Measurements from ENCODE around the gene SLIT1.

SLIT1 gene

DNA sequence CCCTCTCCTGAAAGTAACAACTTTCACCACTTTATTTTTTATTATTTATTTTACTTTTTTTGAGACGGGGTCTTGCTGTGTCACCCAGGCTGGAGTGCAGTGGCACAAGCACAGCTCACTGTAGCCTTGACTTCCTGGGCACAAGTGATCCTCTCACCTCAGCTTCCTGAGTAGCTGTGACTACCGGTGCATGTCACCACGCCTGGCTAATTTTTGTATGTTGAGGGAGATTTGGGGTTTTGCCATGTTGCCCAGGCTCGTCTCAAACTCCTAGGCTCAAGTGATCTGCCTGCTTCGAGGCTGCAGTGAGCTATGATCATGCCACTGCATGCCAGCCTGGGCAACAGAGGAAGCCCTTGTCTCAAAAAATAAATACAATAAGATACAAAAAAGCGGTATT lies 14.9 kb upstream of the SLIT1 start:
- DNase-seq: no peak

DNA sequence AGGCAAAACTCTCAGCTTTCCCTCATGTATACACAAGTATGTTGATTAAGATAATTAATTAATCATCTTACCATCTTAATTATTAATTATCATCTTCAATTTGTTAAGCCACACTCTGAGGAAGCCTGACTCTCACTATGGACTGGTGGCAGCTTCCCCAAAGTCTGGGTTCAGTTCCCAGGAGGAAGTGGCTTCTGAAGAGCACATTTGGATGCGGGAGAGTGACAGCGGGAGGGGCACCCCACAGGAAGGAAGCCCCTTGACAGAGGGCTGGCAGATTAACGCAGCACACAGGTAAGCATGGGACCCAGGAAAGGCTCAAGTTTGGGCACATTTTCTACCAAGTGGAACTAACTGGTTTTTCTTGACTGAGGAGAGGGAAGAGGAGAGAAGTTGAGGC lies 13.4 kb upstream of the SLIT1 start:
- no peak for DNase-seq

DNA sequence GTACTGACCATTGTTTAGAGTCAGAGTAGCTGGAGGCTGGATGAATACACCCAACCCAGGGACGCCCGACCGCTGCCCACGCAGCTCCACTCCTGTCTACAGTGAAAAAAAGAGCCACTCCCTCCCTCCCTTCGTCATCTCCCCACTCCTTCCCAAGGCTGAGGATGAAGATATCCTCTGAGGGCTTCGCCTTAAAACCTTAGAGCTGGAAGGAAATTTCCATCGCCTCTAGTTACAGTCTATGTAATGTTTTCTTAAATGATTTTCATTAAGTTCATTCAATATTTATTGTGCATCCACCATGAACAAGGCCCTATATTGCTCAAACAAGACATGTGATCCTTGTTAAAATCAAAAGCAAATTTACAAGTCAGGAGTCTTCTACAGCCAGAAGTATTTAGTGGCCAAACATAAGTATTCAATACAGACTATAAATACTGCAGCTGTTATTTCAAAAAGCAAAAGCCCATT lies 11.3 kb upstream of the SLIT1 start:
- no peak for DNase-seq

DNA sequence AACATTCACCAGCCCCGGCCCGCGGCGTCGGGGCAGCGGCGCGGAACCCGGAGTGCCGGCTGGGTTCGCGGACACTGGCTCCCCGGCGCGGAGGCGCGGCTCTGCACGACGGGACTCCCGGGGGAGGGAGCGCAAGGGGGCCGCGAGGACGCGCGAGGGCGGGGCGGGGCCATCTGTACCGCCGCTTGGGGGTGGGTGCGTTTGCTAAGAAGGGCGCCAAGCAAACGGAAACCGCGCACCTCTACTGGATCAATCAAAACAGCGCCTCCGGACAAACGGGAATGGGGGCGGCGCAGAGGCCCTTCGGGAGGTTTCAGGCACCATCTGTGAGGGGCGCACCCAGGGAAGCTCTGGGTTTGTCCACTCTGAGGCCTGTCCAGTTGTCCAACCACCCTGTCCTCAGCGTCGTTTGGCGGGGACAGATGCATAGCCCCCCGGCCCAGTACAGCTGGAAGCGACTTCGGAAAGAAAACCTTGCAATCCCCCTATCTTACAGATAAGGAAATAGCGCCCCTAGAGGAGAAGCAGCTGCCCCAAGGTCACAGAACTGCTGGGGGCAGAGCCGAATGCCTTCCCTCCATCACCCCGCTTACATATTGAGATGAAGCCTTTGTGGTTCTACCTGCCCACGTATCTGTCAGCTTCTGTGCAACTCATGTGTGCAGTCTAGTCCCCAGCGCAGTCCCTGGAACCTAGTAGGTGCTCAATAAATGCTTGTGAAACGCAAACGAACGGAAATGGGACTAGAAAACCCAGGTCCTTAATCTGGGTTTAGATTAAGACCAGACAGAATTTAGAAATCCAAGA lies 10.7 kb upstream of the SLIT1 start:
- no peak for DNase-seq

DNA sequence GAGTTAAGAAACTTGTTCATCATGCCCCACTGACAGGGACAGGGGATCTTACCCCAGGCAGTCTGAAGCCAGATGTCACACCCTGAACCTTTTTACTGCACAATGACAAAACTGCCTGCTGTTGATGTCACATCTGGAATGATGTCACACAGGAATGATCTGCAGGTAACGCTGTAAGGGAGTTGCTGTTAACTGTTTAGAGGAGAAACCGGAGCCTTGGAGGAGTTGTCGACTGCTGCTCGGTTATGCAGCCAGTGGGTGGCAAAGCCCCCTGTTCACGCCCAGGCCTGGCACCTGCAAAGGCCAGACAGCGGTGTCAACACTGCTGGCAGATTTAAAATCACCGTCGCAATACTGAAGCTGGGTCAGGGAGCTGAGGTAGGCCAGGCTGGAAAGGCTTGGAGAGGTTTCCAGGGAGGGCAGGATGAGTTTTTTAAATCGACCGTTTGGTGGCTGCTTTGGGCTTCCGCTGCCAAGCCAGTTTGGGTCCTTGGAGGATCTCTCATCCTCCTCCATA lies 10.0 kb upstream of the SLIT1 start:
- no peak for DNase-seq

DNA sequence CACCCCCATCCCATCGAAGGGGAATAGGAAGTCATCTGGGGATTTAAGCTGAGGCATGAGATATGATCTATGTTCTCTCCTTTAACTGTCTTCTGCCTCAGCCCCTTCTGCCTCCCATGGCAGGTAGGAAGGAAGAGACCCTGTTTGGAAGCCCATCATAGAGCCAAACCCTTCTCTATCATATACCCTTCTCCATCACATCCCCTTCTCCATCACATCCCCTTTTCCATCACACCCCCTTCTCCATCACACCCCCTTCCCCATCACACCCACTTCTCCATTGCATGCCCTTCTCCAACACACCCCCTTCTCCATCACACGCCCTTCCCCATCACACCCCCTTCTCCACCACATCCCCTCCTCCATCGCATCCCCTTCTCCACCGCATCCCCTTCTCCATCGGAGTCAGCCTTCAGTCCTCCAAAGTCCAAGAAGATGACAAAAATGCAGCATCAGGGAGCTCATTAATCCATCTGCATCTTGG lies 7.2 kb upstream of the SLIT1 start:
- DNase-seq: no peak

DNA sequence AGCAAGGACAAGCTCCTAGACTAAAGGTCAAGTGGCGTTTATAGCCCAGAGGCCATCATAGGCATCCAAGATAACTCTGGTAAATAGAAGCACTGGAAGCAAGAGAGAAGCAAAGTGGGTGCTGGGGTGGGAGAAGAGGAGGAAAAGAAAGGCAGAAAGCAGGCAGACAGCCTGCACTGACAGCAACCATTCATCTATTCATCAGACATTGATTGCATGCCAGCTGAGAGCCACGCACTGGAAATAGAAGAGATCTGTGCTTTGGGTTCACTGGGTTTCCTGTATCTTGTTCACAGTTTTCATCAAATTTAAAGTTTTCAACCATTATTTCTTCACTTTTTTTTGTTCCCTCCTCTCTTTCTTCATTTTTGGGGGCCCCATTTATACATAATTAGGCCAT lies 4.7 kb upstream of the SLIT1 start:
- no peak for DNase-seq

DNA sequence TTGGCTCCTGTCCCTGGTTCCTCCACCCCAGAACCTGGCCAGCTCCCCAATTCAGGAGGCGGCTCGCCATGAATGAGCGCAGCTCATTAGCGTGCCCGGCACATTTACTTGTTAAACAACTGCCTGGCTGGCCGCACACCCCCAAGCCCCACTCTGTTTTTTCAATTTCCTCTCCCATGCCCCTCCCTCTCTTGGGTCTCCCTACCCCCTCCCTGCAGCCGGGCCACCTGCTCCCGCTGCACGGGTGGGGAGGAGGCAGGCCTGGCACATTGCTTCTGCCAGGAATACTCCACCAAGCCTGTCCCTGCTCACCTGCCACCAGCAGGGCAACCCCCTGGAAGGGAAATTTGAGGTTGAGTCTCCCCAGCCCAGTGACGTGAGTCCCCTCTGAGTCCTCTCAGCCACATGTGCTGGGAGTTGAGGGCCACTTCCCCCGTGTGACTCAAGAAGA lies 2.5 kb upstream of the SLIT1 start:
- DNase-seq: no peak

DNA sequence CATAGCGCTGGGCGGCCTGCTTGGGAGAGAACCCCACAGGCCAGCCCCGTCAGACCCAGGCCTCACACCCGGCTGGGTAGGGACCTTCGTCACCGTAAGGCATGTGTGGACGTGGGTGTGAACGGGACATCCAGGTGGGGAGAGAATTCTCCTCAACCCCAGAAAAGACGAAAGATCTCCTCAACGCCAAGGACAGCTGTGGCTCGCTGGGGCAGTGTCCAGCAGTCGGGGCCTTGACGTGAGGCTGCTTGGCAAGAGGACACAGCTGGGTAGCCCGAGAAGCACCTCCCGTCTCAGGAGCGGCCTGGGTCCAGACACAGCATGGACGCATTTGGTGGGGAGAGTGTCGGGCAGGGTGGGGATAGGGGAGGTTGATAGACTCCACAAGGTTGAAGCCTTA lies 1.2 kb upstream of the SLIT1 start:
- DNase-seq: no peak

DNA sequence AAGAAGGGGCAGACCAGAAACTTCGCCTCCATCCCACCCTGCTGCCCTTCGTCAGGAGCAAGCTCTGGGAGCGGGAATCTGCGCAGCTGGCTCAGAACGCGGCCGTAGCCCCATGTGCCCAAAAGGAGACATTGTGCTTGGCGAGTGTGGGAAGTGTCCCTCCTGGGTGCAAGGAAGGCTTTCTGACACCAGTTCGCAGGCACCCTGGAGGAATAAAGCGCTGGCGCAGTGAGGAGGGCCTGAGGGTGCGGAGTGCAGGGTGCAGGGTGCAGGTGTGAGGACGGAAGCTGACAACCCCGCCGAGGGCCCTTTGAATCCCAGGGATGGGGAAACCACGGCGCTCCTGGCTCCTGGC lies 811 bp downstream of the SLIT1 start:
- DNase-seq: no peak

DNA sequence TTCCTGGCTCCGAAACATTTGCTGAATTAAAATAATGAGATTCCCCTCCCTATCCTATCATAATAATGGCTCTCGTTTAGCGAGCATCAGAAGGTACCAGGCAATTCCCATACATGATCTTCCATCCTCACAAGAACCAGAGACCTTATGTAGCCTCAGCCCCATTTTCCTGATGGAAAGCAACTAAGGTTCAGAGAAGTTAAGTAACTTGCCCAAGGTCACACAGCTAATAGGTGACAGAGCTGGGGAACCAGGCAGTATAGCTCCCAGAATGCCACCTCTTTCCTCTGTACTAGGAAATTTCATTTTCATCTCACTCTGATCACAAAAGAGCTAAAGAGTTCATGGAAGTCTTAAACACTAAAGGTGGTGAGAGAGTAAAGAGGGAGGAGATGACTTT lies 2.4 kb downstream of the SLIT1 start:
- DNase-seq: no peak

DNA sequence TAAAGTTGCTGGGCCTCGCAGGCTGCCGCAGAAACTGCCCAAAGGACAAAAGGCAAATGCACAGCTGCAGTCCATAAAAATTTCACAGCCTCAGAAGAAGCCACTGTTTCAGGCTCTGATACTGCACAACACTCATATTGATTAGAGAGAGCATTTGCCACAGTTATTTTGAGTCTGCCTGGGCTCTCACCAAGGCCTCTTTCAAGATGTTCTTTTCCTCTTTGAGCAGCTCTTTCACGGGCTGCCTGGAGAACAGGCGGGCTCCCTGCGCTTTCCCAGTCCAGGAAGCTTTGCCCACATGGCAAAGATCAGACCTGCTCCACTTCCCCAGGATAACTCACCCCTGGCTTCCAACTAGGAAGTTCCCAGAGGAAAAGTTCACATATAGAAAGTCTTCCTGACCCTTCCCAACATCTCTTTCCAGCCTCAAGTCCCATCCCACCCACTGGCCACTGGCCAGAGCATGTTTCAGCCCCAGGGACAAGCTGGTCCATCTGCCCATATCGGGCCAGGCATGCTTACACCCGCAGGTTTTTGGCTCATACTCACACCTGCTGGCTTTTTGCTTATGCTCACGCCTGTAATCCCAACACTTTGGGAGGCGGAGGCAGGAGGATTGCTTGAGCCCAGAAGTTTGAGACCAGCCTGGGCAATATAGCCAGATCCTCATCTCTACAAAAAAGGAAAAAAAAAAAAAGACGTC lies 3.3 kb downstream of the SLIT1 start:
- no peak for DNase-seq

DNA sequence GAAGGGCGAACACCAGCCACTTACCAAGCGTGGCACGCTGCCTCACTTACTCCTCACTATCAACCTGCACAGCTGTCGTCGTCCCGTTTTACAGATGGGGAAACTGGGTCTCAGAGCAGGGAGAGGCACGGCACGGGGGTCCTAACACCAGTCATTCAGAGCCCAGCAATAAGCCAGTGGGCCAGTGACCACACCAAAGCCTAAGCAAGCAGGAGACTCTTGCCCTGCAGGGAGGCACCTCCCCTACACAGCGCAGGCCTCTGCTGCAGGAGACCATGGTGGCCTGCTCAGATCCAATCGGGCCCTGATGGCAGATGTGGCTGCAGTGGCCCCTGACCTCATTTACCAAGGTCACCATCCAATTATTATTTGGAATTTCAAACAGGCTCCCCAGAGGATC lies 4.8 kb downstream of the SLIT1 start:
- DNase-seq: no peak

DNA sequence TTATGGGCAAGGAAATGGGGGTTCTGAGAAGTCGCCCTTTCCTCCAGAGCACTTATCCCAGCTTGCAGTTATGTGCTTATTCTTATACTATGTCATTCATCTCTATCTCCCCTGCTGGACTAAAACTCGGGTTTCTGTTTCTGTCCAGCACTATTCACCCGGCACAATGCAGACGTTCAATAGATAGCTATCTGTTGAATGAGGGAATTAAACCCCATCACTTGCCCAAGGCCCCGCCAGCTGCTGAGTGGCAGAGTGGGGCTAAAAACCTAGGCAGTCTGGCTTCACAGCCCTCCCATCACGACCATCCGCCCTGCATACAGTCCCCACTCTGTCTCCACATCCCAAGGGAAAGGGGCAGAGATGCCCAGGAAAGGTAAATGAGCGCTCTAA lies 5.4 kb downstream of the SLIT1 start:
- DNase-seq: no peak

DNA sequence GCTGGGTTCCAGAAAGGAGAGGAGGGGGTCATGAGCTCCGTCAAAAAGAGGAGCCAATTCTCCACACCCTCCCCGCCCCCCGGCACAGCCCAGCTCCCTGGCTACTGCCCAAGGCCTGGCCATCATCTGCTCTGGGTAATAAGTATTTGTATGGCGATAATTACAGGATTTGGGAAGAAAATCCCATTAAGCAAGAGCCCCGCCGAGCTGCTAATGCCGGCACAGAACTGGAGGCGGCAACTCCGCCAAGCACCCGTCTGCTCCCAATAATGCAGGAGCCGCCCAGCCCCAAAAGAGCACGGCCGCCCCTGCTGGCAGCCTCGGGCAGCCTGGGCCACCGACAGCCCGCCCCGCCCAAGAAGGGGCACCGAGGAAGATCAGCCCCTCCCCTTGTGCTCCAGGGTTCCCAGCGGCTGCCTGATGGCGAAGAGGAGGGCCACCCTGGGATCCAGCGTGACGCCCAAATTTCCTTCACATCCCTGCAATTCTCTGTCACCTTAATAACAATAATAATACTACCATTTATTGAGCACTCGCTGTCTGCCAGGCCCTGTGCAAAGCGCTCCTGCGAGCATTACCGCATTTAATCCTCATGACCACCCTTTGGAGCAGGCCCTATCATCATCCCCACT lies 5.9 kb downstream of the SLIT1 start:
- DNase-seq: no peak

DNA sequence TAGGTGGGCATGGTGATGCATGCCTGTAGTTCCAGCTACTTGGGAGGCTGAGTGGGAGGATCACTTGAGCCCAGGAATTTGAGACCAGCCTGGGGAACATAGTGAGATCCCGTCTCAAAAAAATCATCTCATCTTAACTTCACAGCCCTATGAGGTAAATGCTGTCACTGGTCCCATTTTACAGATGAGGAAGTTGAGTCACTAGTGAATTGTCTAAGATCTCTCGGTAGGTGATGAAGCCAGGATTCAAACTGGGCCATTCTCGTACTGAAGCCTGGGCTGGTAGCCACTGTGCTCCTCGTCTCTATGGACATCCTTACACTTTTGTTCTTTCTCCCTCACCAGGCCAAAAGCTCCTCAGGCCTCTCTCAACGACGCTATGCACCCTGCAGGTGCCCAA lies 6.4 kb downstream of the SLIT1 start:
- no peak for DNase-seq

DNA sequence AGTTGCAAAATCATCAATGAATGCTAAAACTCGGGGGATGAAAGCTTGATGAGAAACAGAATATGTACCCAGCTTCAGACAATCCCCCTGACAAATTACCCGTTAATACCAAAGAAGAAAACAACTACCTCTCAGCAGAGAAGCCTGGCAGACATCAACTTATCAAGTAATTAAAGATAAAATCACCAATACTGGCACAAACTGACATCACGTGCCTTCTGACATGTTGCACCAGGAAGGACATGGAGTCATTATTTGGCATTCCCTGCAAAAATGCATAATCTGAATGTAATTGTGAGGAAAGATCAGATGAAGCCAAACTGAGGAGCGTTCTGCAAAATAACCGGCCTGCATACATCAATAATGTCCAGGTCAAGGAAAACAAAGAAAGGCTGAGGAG lies 7.7 kb downstream of the SLIT1 start:
- DNase-seq: no peak

DNA sequence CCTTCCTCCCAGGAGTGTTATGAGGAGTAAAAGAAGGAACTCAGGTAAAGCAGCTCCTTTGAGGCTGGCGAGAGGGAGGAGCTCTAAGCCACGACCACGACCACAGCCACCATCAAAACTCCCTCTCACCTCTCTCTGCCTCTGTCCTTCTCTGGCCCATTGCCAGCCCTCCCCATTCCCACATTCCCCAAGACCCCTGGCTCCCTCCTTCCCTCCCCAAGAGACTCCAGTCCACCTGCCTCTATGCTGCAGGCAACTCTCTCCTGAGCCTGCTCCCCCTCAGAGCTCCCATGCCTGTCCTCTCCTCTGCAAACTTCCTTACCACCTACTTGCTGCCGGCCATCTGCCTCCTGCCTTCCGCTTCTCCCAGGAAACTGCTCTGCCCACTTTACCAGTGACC lies 9.5 kb downstream of the SLIT1 start:
- no peak for DNase-seq

DNA sequence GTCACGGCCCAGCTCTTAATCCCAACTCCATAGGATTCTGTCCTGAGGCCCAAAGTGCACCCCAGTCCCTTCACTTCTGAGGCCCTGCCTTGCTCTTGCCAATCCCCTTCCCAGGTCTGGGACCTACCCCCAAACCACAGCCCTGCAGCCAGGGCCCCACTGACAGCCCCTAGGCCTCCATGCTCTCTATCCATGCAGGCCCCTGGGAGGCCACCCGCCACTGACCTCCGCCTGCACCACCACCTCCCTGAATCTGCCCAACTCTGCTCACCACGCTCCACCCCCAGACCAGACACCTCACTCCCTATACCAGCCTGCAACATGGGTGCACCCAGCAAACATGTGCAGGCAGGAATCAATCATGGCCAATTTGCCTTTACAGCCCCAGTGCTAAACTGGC lies 10.2 kb downstream of the SLIT1 start:
- DNase-seq: no peak

DNA sequence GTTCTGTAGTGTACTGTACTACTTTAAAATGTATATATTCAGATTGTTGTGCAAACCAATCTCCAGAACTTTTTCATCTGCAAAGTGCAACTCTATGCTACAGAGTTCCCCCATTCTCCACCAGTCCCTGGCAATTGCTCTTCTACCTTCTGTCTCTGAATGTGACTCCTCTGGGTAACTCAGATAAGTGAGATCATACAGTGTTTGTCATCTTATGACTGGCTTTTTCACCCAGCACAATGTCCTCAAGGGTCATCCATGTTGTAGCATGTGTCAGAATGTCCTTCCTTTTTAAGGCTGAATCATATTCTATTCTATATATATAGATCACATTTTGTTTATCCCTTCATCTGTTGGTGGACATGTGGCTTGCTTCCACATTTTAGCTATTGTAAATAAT lies 10.8 kb downstream of the SLIT1 start:
- DNase-seq: no peak

DNA sequence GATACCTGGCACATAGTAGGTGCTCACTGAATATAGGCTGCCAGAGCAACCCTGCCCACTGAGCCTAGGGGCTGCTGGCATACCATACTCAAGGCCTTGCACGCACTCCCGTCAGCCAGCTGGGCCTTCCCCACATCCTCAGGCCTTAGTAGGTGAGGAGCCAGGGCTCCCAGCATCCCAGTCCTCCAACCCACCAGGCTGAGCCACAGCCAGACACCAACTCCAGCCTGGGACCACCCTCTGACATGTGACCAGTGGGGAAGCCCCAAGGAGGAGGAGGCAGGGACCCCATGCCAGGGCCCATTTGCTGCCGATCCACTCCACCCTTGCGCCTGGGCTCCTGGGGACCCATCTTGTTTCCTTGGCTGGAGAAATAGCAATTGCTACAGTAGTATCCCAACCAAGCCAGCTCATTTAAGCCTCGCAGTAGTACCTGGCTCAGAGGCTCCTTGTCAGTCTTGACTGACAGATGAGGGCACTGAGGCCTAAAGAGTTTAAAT lies 11.4 kb downstream of the SLIT1 start:
- DNase-seq: no peak

DNA sequence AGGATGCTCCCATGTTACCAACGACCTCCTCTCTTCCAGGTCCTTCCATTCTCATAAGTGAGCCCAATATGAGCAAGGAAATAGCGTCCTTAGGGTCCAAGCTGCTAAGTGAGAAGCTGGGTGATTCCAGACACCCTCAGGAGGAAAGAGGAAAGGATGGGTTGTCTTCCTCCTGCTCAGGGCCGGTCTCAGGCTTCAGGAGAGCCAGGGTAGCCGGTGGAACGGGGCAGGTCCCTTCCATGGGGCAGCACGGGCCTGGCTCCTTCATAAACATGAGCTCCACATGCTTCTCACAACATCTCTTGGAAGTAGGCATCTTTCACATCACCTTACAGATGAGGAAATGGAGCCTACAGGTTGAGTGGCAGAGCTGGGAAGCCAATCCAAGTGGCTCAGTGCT lies 12.7 kb downstream of the SLIT1 start:
- DNase-seq: no peak

DNA sequence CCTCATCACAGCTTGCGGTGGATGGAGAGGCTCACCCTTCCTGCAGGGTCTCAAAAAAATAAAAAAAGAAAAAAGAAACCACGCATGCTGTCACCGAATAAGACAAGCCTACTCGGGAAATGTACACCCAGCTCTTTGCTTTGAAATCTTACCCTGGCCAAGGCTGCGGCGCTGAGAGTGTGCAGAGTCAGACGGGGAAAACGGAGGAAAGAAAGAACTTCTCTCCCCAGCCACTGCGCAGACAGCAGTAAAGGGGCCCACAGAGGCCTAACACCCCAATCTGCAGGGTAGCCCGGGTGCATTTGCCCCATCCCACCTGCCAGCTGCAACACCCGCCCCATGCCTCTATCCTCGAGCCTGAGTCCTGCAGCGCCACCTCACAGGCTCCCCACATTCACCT lies 14.8 kb downstream of the SLIT1 start:
- no peak for DNase-seq
